HCT116 (cell line): ENCODE results near the gene CACNA2D3. TPM values are rescaled to one million over a fixed set of nuclear protein-coding genes. Genes with fewer than 3 reads are reported as not detected.

Experiments used
- ATAC-seq: fragments of 200-7000 bp; cut with Tn5 transposase; 2 replicates; pipeline ENCODE4 v1.9.1; 2020; ENCODE audit warnings: mild to moderate bottlenecking, moderate library complexity
- BruUV-seq: library from RNA; stranded (reverse); fragments of 400-500 nt; replicated peaks from 2 replicates; lab custom pipeline; 2021; lab: Mats Ljungman, UMichigan
- CTCF ChIA-PET: fragments of 300-600 bp; sonication (Branson Sonifier 250); formaldehyde crosslinking; loops from one replicate; lab custom pipeline; 2021; ENCODE audit warnings: antibody characterized with exemption; lab: Charles Lee
- POLR2A ChIA-PET: fragments of 300-600, 350-600 bp; sonication (Branson Sonifier 250); formaldehyde crosslinking; loops from one replicate; lab custom pipeline; 2021; ENCODE audit warnings: antibody characterized with exemption; lab: Charles Lee
- RAD21 ChIA-PET, 2 experiments: fragments of 300-600 bp; sonication (Branson Sonifier 250); formaldehyde crosslinking; loops; one replicate each; lab custom pipeline; 2023; ENCODE audit warnings: low total read pairs in 2 of 2; ENCODE audit not compliant: uncharacterized antibody in 2 of 2, unreplicated experiment in 2 of 2, low non-redundant PET in 1 of 2; lab: Charles Lee
- DNase-seq: peaks from one replicate; pipeline ENCODE4 v3.0.0-alpha.2; 2010; ENCODE audit warnings: low read depth, low spot score
- H2AFZ ChIP-seq: fragments of 200-600 bp; shearing (Covaris generic), sonication (generic); 2 replicates; pipeline ENCODE4 v1.6.1; 2017; ENCODE audit warnings: low read depth, mixed run types, mixed read lengths, antibody characterized with exemption, low read length; ENCODE audit not compliant: poor library complexity, severe bottlenecking
- H3K27ac ChIP-seq: 2 replicates; pipeline ENCODE4 v1.5.1; 2012; ENCODE audit warnings: low read depth, low read length
- H3K27me3 ChIP-seq: fragments of 200-600 bp; sonication (generic); 2 replicates; pipeline ENCODE4 v1.6.1; 2016; ENCODE audit warnings: mixed run types, low read length, mixed read lengths; ENCODE audit not compliant: insufficient read depth
- H3K36me3 ChIP-seq, 2 experiments: fragments of 200-500 bp in 1 of 2; fragments of 200-600 bp in 1 of 2; sonication (Bioruptor generic) in 1 of 2; sonication (generic) in 1 of 2; 2 replicates each; pipeline versions ENCODE4 v1.5.1 to v1.6.1; 2014 to 2016; ENCODE audit warnings: low read length in 2 of 2, inconsistent platforms in 1 of 2, mixed read lengths in 1 of 2, mixed run types in 1 of 2; ENCODE audit not compliant: insufficient read depth in 2 of 2, control insufficient read depth in 1 of 2
- H3K4me1 ChIP-seq, 2 experiments: fragments of 200-600 bp in 1 of 2; sonication (generic) in 1 of 2; 2 replicates each; pipeline versions ENCODE4 v1.5.1 to v1.6.1; 2012 to 2017; ENCODE audit warnings: low read length in 2 of 2, inconsistent platforms in 1 of 2, mild to moderate bottlenecking in 1 of 2, mixed read lengths in 1 of 2, mixed run types in 1 of 2, moderate library complexity in 1 of 2; ENCODE audit not compliant: insufficient read depth in 2 of 2, control insufficient read depth in 1 of 2
- H3K4me2 ChIP-seq: fragments of 200-600 bp; sonication (generic); 2 replicates; pipeline ENCODE4 v1.6.1; 2017; ENCODE audit warnings: mixed run types, low read length, mixed read lengths
- H3K4me3 ChIP-seq, 2 experiments: fragments of 200-600 bp in 1 of 2; sonication (generic) in 1 of 2; replicated peaks in 1 of 2; 2 replicates each; pipeline ENCODE4 v1.5.1; 2011 to 2016; ENCODE audit warnings: low read length in 2 of 2, control low read depth in 1 of 2, low read depth in 1 of 2, mild to moderate bottlenecking in 1 of 2, mixed read lengths in 1 of 2, mixed run types in 1 of 2
- H3K79me2 ChIP-seq: fragments of 200-600 bp; sonication (generic); 2 replicates; pipeline ENCODE4 v1.6.1; 2017; ENCODE audit warnings: mild to moderate bottlenecking, mixed run types, low read length, moderate library complexity, mixed read lengths; ENCODE audit not compliant: insufficient read depth
- H3K9ac ChIP-seq: fragments of 200-600 bp; sonication (generic); 2 replicates; pipeline ENCODE4 v1.6.1; 2016; ENCODE audit warnings: low read length, mixed read lengths
- H3K9me2 ChIP-seq: fragments of 200-600 bp; sonication (generic), shearing (Covaris generic); 2 replicates; pipeline ENCODE4 v1.6.1; 2017; ENCODE audit warnings: mixed run types, mild to moderate bottlenecking, moderate library complexity; ENCODE audit not compliant: insufficient read depth
- H3K9me3 ChIP-seq, 2 experiments: fragments of 200-500 bp in 1 of 2; fragments of 200-600 bp in 1 of 2; sonication (Bioruptor generic) in 1 of 2; sonication (generic) in 1 of 2; 2 replicates each; pipeline ENCODE4 v1.6.1; 2014 to 2017; ENCODE audit warnings: low read length in 2 of 2, mixed read lengths in 2 of 2, inconsistent platforms in 1 of 2, low read depth in 1 of 2, mild to moderate bottlenecking in 1 of 2, mixed run types in 1 of 2, moderate library complexity in 1 of 2; ENCODE audit not compliant: control insufficient read depth in 1 of 2, insufficient read depth in 1 of 2
- H4K20me1 ChIP-seq: fragments of 200-600 bp; sonication (generic), shearing (Covaris generic); 2 replicates; pipeline ENCODE4 v1.6.1; 2017; ENCODE audit warnings: mixed run types, mild to moderate bottlenecking, moderate library complexity; ENCODE audit not compliant: insufficient read depth
- ATF3 ChIP-seq: IDR thresholded peaks from 2 replicates; pipeline ENCODE4 v1.6.1; 2012
- CBX3 ChIP-seq: IDR thresholded peaks from 2 replicates; pipeline ENCODE4 v1.6.1; 2012; ENCODE audit warnings: low read depth
- CEBPB ChIP-seq: IDR thresholded peaks from 2 replicates; pipeline ENCODE4 v1.6.1; 2012; ENCODE audit warnings: low read depth
- CTCF ChIP-seq, 3 experiments: fragments of 200-600 bp in 1 of 3; sonication (generic) in 1 of 3; IDR thresholded peaks in 2 of 3; conservative IDR thresholded peaks in 1 of 3; 2 replicates each; pipeline ENCODE4 v1.5.1; 2012 to 2017; ENCODE audit warnings: low read depth in 2 of 3, low read length in 2 of 3, antibody characterized with exemption in 1 of 3, borderline replicate concordance in 1 of 3, control low read depth in 1 of 3, mild to moderate bottlenecking in 1 of 3, mixed read lengths in 1 of 3, mixed run types in 1 of 3, moderate library complexity in 1 of 3; ENCODE audit not compliant: insufficient read depth in 1 of 3
- ELF1 ChIP-seq: IDR thresholded peaks from 2 replicates; pipeline ENCODE4 v1.6.1; 2012; ENCODE audit warnings: low read depth, borderline replicate concordance
- FOSL1 ChIP-seq: IDR thresholded peaks from 2 replicates; pipeline ENCODE4 v1.6.1; 2012; ENCODE audit warnings: low read depth
- JUND ChIP-seq: IDR thresholded peaks from 2 replicates; pipeline ENCODE4 v1.6.1; 2012
- POLR2AphosphoS5 ChIP-seq: IDR thresholded peaks from 2 replicates; pipeline ENCODE4 v1.6.1; 2011; ENCODE audit warnings: mild to moderate bottlenecking, low read depth, low read length, moderate library complexity
- SP1 ChIP-seq: IDR thresholded peaks from 2 replicates; pipeline ENCODE4 v1.6.1; 2012; ENCODE audit warnings: low read depth
- SRF ChIP-seq: IDR thresholded peaks from 2 replicates; pipeline ENCODE4 v1.6.1; 2012; ENCODE audit warnings: low read depth
- TCF7L2 ChIP-seq: IDR thresholded peaks from 2 replicates; pipeline ENCODE4 v1.7.0; 2011; ENCODE audit warnings: borderline replicate concordance, inconsistent platforms; ENCODE audit not compliant: insufficient read depth, insufficient read length; ENCODE audit errors: extremely low read depth
- YY1 ChIP-seq: IDR thresholded peaks from 2 replicates; pipeline ENCODE4 v1.6.1; 2011; ENCODE audit warnings: low read length, low read depth, moderate library complexity, mild to moderate bottlenecking; ENCODE audit not compliant: insufficient replicate concordance; ENCODE audit errors: extremely low read depth
- ZBTB33 ChIP-seq: IDR thresholded peaks from 2 replicates; pipeline ENCODE4 v1.6.1; 2011; ENCODE audit warnings: mild to moderate bottlenecking, low read length, moderate library complexity; ENCODE audit not compliant: insufficient replicate concordance; ENCODE audit errors: extremely low read depth
- ZFX ChIP-seq: fragments of 450-650 bp; IDR thresholded peaks from 2 replicates; pipeline ENCODE4 v1.6.1; 2017
- intact Hi-C: fragments of 100-400 bp; cut with micrococcal nuclease; formaldehyde crosslinking; loops from 2 replicates; pipeline ENCODE4 v1.10.0; 2022
- total RNA-seq: library from RNA; stranded (reverse); gene quantifications from one replicate; pipeline ENCODE4 v1.2.1, GENCODE V29; 2021; ENCODE audit not compliant: unreplicated experiment

Gene CACNA2D3
- total RNA-seq, 1 experiment from 2014 or later, result 0.20 TPM

GRCh38 chr3:55097441-55097840, 975.1 kb downstream of the CACNA2D3 start:
- intact Hi-C loops, result no loop called here
- POLR2A ChIA-PET, result no interaction called here

More at GRCh38 chr3:55097441-55097840, 975.1 kb downstream of the CACNA2D3 start:
- Histone ChIP-seq H3K36me3 (no peaks in the 10 kb centered on the region), H4K20me1 (no peaks in the 10 kb centered on the region), H2AFZ (no peak overlapping the region), H3K4me1 (no peaks in the 10 kb centered on the region), H3K27ac (no peak overlapping the region), H3K4me2 (no peak overlapping the region), H3K9ac (no peak overlapping the region), H3K27me3 (no peaks in the 10 kb centered on the region), H3K79me2 (no peaks in the 10 kb centered on the region), H3K9me3 (peaks cover 3 to 4% of the 10 kb centered on the region in 2 experiments; a peak in 2 of 4 replicates), H3K4me3 (no peak overlapping the region), H3K9me2 (no peaks in the 10 kb centered on the region)
- DNase-seq, result no peak
- ChIA-PET CTCF (no interaction called here), RAD21 (no interaction called here)
- no TSS peak for BruUV-seq
- ATAC-seq, result no peak
- TF ChIP-seq ZBTB33 (no peak), FOSL1 (no peak), JUND (no peak), YY1 (no peak), ELF1 (no peak), ZFX (no peak), TCF7L2 (no peak), SRF (no peak), CBX3 (no peak), CTCF (IDR thresholded peaks at IDR 0.05 in 2 of 3, conservative IDR thresholded peaks at IDR 0.05 in 1 of 3; ENCODE audit: borderline replicate concordance in 1 of 3, insufficient read depth in 1 of 3, low read depth in 2 of 3, low read length in 2 of 3) (no peak), SP1 (no peak), ATF3 (no peak), CEBPB (no peak), POLR2AphosphoS5 (no peak)
